Transverse colon (tissue), 4 donors: Measurements from ENCODE around the gene LRBA.

Experiments used
- CTCF ChIP-seq, 5 experiments: fragments of 200-600 bp in 3 of 5; fragments of 450-650 bp in 2 of 5; sonication (generic) in 3 of 5; IDR thresholded peaks; 1 replicate in 2 of 5; 2 replicates in 3 of 5; pipeline ENCODE4 v1.5.1; 2016 to 2017; ENCODE audit warnings: antibody characterized with exemption in 5 of 5, inconsistent platforms in 3 of 5, mild to moderate bottlenecking in 2 of 5, moderate library complexity in 1 of 5
- EP300 ChIP-seq: sonication (generic); formaldehyde crosslinking; IDR thresholded peaks from one replicate; pipeline ENCODE4 v1.6.1; 2017; ENCODE audit warnings: antibody characterized with exemption, low read depth
- POLR2A ChIP-seq: fragments of 450-650 bp; IDR thresholded peaks from one replicate; pipeline ENCODE4 v1.6.1; 2016; ENCODE audit warnings: antibody characterized with exemption, mild to moderate bottlenecking, moderate library complexity
- POLR2AphosphoS5 ChIP-seq, 3 donors: sonication (generic); formaldehyde crosslinking; IDR thresholded peaks; one replicate each; pipeline ENCODE4 v1.6.1; 2016; ENCODE audit warnings: antibody characterized with exemption in 3 of 3

GRCh38 chr4:150384249-150384648 lies 630.8 kb downstream of the LRBA start:
- no peak for TF ChIP-seq POLR2A
- no peak for TF ChIP-seq CTCF (IDR thresholded peaks at IDR 0.05)
- no peak for TF ChIP-seq EP300
- TF ChIP-seq POLR2AphosphoS5 (IDR thresholded peaks at IDR 0.05), result no peak
